ENCODE results near the gene ARNT2. TPM values are rescaled to one million over a fixed set of nuclear protein-coding genes. Genes with fewer than 3 reads are reported as not detected.

Gene ARNT2
- total and polyA plus RNA-seq, 2 of the 13 experiments (the other 11 are each of a cell fraction or from before 2014, with no cell fraction given) = 0.69 to 1.7 TPM

DNA sequence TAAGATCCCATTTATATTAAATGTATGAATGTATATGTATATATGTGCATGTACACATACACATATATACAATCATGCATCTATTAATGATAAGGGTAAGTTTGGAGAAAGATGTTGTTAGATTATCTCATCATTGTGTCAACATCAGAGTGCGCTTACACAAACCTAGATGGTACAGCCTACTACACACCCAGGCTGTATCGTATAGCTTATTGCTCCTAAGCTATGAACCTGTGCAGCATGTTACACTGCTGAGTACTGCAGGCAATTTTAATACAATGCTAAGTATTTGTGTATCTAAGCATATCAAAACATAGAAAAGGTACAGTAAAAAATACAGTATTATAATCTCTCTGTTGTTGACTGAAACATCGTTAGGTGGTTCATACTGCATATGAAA, 233.6 kb downstream of the ARNT2 start (continued):
- TF ChIP-seq NR3C1 (CRISPR knock-in tag; IDR thresholded peaks at IDR 0.05) (no peak), ZNF329 (CRISPR knock-in tag; IDR thresholded peaks at IDR 0.05; ENCODE audit: low read depth) (no peak), MLXIP (CRISPR knock-in tag; IDR thresholded peaks at IDR 0.05; ENCODE audit: borderline replicate concordance) (no peak), ZXDC (CRISPR knock-in tag; IDR thresholded peaks at IDR 0.05) (no peak), ZNF282 (IDR thresholded peaks at IDR 0.05; ENCODE audit: partially characterized antibody) (no peak), XBP1 (CRISPR knock-in tag; IDR thresholded peaks at IDR 0.05) (no peak), KDM3A (CRISPR knock-in tag; IDR thresholded peaks at IDR 0.05; ENCODE audit: low read depth) (no peak)

- Histone ChIP-seq H3K9me3 (ENCODE audit: low read length) (no peaks in the 10 kb centered on the region), H2AFZ (ENCODE audit: low read length) (no peak overlapping the region), H3K4me2 (ENCODE audit: low read depth, low read length) (no peak overlapping the region), H3K4me1 (ENCODE audit: insufficient read depth, low read length) (no peaks in the 10 kb centered on the region), H3K79me2 (ENCODE audit: insufficient read depth, low read length) (no peaks in the 10 kb centered on the region), H3K9ac (ENCODE audit: insufficient read depth, low read depth, low read length) (no peak overlapping the region), H3K27me3 (ENCODE audit: control insufficient read depth in 1 of 2, insufficient read depth in 2 of 2, low read length in 2 of 2) (peaks cover 2 to 3% of the 10 kb centered on the region in 2 experiments; a peak in 2 of 5 replicates), H4K20me1 (ENCODE audit: insufficient read depth, low read length) (no peaks in the 10 kb centered on the region; the same call in 1 of the 2 replicates), H3K27ac (ENCODE audit: extremely low read length, insufficient read depth, low read length) (no peak overlapping the region), H3K4me3 (replicated peaks in 1 of 3; ENCODE audit: insufficient read depth in 1 of 3, low read depth in 2 of 3, low read length in 3 of 3) (no peak overlapping the region), H3K36me3 (replicated peaks in 1 of 2; ENCODE audit: control insufficient read depth in 1 of 2, insufficient read depth in 2 of 2, low read length in 2 of 2) (no peaks in the 10 kb centered on the region)
- DNase-seq (ENCODE audit: low spot score) (no peak), FAIRE-seq (no peak), ATAC-seq (no peak)
- BruUV-seq (replicated peaks) = no TSS peak
- ChIA-PET POLR2A (no interaction called here), CTCF (ENCODE audit: low intra/inter-chr PET ratio, low total read pairs) (no interaction called here)
- in situ Hi-C loops (cut with HindIII; ENCODE audit: extremely low pct_ligation_motif_present, low pct_unique_long_range_greater_than_20kb) = no loop called here
- WGBS (ENCODE audit: low lambda C conversion rate) = 14% methylated on average over 3 of the region's 3 CpGs
- intact Hi-C loops (cut with micrococcal nuclease; ENCODE audit: unreplicated experiment) = no loop called here
- no peak for TF ChIP-seq PCBP1 (IDR thresholded peaks at IDR 0.05; ENCODE audit: borderline replicate concordance, low read depth, low read length)
Observed at GRCh38 chr15:80638553-80639167, 234.5 kb downstream of the ARNT2 start.

Data from HepG2 (cell line).